Neural cell (in vitro differentiated cells): Measurements from ENCODE around the gene CPA1. TPM values are rescaled to one million over a fixed set of nuclear protein-coding genes. Genes with fewer than 3 reads are reported as not detected.

Experiments used
- H2AFZ ChIP-seq: fragments of 200-600, 300-800 bp; sonication (generic), shearing (Covaris generic); 2 replicates; pipeline ENCODE4 v1.6.0; 2014; ENCODE audit warnings: low read depth, mild to moderate bottlenecking, antibody characterized with exemption, low read length, moderate library complexity
- H3F3A ChIP-seq: fragments of 200-600 bp; shearing (Covaris generic); 2 replicates; pipeline ENCODE4 v1.6.1; 2016; ENCODE audit warnings: mild to moderate bottlenecking, moderate library complexity, mixed read lengths, antibody characterized with exemption, low read length; ENCODE audit not compliant: insufficient read depth, poor library complexity, severe bottlenecking
- H3K27ac ChIP-seq: fragments of 200-600, 300-800 bp; sonication (generic), shearing (Covaris generic); 2 replicates; pipeline ENCODE4 v1.5.1; 2014; ENCODE audit warnings: mild to moderate bottlenecking, low read length, moderate library complexity
- H3K27me3 ChIP-seq: fragments of 300-800, 200-600 bp; sonication (generic), shearing (Covaris generic); 2 replicates; pipeline ENCODE4 v1.6.0; 2014; ENCODE audit warnings: mild to moderate bottlenecking, low read depth, low read length, moderate library complexity; ENCODE audit not compliant: insufficient read depth
- H3K36me3 ChIP-seq: fragments of 300-800, 200-600 bp; sonication (generic), shearing (Covaris generic); 2 replicates; pipeline ENCODE4 v1.5.1; 2014; ENCODE audit warnings: mild to moderate bottlenecking, antibody characterized with exemption, low read length, moderate library complexity; ENCODE audit not compliant: insufficient read depth
- H3K4me2 ChIP-seq: fragments of 300-800, 200-600 bp; sonication (generic), shearing (Covaris generic); 2 replicates; pipeline ENCODE4 v1.6.0; 2014; ENCODE audit warnings: mild to moderate bottlenecking, low read length
- H3K4me3 ChIP-seq: fragments of 300-800, 200-600 bp; sonication (generic), shearing (Covaris generic); 2 replicates; pipeline ENCODE4 v1.5.1; 2014; ENCODE audit warnings: mild to moderate bottlenecking, low read length, moderate library complexity
- H3K79me2 ChIP-seq: fragments of 200-600 bp; shearing (Covaris generic); replicated peaks from 2 replicates; pipeline ENCODE4 v1.6.0; 2014; ENCODE audit warnings: mild to moderate bottlenecking, low read length, moderate library complexity; ENCODE audit not compliant: insufficient read depth
- H3K9ac ChIP-seq: fragments of 300-800, 200-600 bp; sonication (generic), shearing (Covaris generic); 2 replicates; pipeline ENCODE4 v1.6.1; 2016; ENCODE audit warnings: mild to moderate bottlenecking, low read length, mixed read lengths
- H3K9me2 ChIP-seq: fragments of 200-600 bp; shearing (Covaris generic); 2 replicates; pipeline ENCODE4 v1.6.1; 2016; ENCODE audit warnings: mild to moderate bottlenecking, low read length, mixed read lengths; ENCODE audit not compliant: insufficient read depth
- H3K9me3 ChIP-seq: fragments of 200-600, 300-800 bp; sonication (generic), shearing (Covaris generic); 2 replicates; pipeline ENCODE4 v1.6.1; 2016; ENCODE audit warnings: mild to moderate bottlenecking, mixed run types, low read length, moderate library complexity, mixed read lengths
- H4K20me1 ChIP-seq: fragments of 200-600 bp; shearing (Covaris generic); 2 replicates; pipeline ENCODE4 v1.6.1; 2016; ENCODE audit warnings: mild to moderate bottlenecking, mixed run types; ENCODE audit not compliant: insufficient read depth
- CTCF ChIP-seq: fragments of 450-650 bp; IDR thresholded peaks from 2 replicates; pipeline ENCODE4 v1.5.1; 2014; ENCODE audit warnings: antibody characterized with exemption, mild to moderate bottlenecking, moderate library complexity; ENCODE audit not compliant: poor library complexity, severe bottlenecking
- EP300 ChIP-seq: fragments of 450-650 bp; conservative IDR thresholded peaks from 2 replicates; pipeline ENCODE4 v1.6.1; 2014; ENCODE audit warnings: antibody characterized with exemption, mild to moderate bottlenecking, moderate library complexity; ENCODE audit not compliant: poor library complexity, severe bottlenecking
- EZH2 ChIP-seq: fragments of 200-600, 300-800 bp; shearing (Covaris generic), sonication (generic); IDR thresholded peaks from 2 replicates; pipeline ENCODE4 v1.6.1; 2014; ENCODE audit warnings: antibody characterized with exemption, low read length, borderline replicate concordance, mild to moderate bottlenecking; ENCODE audit not compliant: insufficient read depth, poor library complexity, severe bottlenecking
- MXI1 ChIP-seq: fragments of 450-650 bp; conservative IDR thresholded peaks from 2 replicates; pipeline ENCODE4 v1.6.1; 2014; ENCODE audit warnings: antibody characterized with exemption, mild to moderate bottlenecking; ENCODE audit not compliant: poor library complexity, severe bottlenecking
- POLR2AphosphoS5 ChIP-seq: IDR thresholded peaks from 2 replicates; pipeline ENCODE4 v1.6.1; 2012
- RAD21 ChIP-seq: fragments of 450-650 bp; conservative IDR thresholded peaks from 2 replicates; pipeline ENCODE4 v1.6.1; 2014; ENCODE audit warnings: antibody characterized with exemption, mild to moderate bottlenecking, moderate library complexity
- REST ChIP-seq: IDR thresholded peaks from 2 replicates; pipeline ENCODE4 v1.6.1; 2012; ENCODE audit warnings: borderline replicate concordance
- SMC3 ChIP-seq: fragments of 450-650 bp; conservative IDR thresholded peaks from 2 replicates; pipeline ENCODE4 v1.6.1; 2014; ENCODE audit warnings: antibody characterized with exemption, mild to moderate bottlenecking, moderate library complexity; ENCODE audit not compliant: poor library complexity
- TAF1 ChIP-seq: IDR thresholded peaks from 2 replicates; pipeline ENCODE4 v1.6.1; 2012; ENCODE audit warnings: low read depth
- polyA plus RNA-seq: library from polyadenylated mRNA; depleted of rRNA; stranded (reverse); fragments of >200 nt; gene quantifications from 2 replicates; pipeline ENCODE4 v1.2.3, GENCODE V29; 2014

CPA1 gene
- polyA plus RNA-seq, 1 donor from 2014 or later, result not detected

GRCh38 chr7:130349911-130350782 is 30.1 kb upstream of the CPA1 start:
- H3K4me3 ChIP-seq, result no peak overlapping the region
- peak overlapping the region; percentile 99 for H3K27ac ChIP-seq
- peaks cover 11% of the 10 kb centered on the region for H3F3A ChIP-seq
- no peaks in the 10 kb centered on the region for H3K9me3 ChIP-seq
- H3K27me3 ChIP-seq, result no peaks in the 10 kb centered on the region
- H3K9ac ChIP-seq, result peak overlapping the region; percentile 82
- H4K20me1 ChIP-seq, result no peaks in the 10 kb centered on the region
- H2AFZ ChIP-seq, result no peak overlapping the region
- H3K9me2 ChIP-seq, result no peaks in the 10 kb centered on the region
- no peak overlapping the region for H3K4me2 ChIP-seq
- H3K79me2 ChIP-seq, result no peaks in the 10 kb centered on the region
- TF ChIP-seq MXI1 (no peak), EZH2 (no peak), CTCF (no peak), TAF1 (no peak), POLR2AphosphoS5 (no peak), RAD21 (no peak), SMC3 (no peak), EP300 (no peak), REST (no peak)
- H3K36me3 ChIP-seq, result no peaks in the 10 kb centered on the region

- no peak for TF ChIP-seq TAF1
- no peak for TF ChIP-seq MXI1
- TF ChIP-seq EZH2, result no peak
- TF ChIP-seq EP300, result peak; percentile 8
- no peak for TF ChIP-seq SMC3
- TF ChIP-seq REST, result peak; percentile 91
- peak; percentile 62 for TF ChIP-seq POLR2AphosphoS5
- TF ChIP-seq RAD21, result no peak
- no peak for TF ChIP-seq CTCF
- Histone ChIP-seq H3K79me2 (no peaks in the 10 kb centered on the region), H3K4me3 (peak overlapping the region; percentile 54), H3K36me3 (no peaks in the 10 kb centered on the region), H3K27ac (peak overlapping the region; percentile 99), H3K9me3 (no peaks in the 10 kb centered on the region), H3K27me3 (no peaks in the 10 kb centered on the region), H3K4me2 (no peak overlapping the region), H3F3A (peaks cover 11% of the 10 kb centered on the region), H2AFZ (no peak overlapping the region), H3K9ac (peak overlapping the region; percentile 82), H4K20me1 (no peaks in the 10 kb centered on the region), H3K9me2 (no peaks in the 10 kb centered on the region)
Measured at GRCh38 chr7:130350945-130351790, 29.1 kb upstream of the CPA1 start.
